A549 (cell line): ENCODE measurements around the gene TBCCD1. TPM values are rescaled to one million over a fixed set of nuclear protein-coding genes. Genes with fewer than 3 reads are reported as not detected.

Experiments used
- ATAC-seq, 2 experiments: fragments of 200-7000 bp in 1 of 2; fragments of >200 bp in 1 of 2; cut with Nextera tagmentation in 1 of 2; cut with Tn5 transposase in 1 of 2; 3 replicates each; pipeline versions ENCODE4 v1.8.0 to v1.9.1; 2018 to 2020; ENCODE audit warnings: mild to moderate bottlenecking in 1 of 2, moderate library complexity in 1 of 2
- CTCF ChIA-PET: fragments of 300-600 bp; sonication (Branson Sonifier 250); formaldehyde crosslinking; extraction: SDS; loops from one replicate; lab custom pipeline; 2021; ENCODE audit warnings: antibody characterized with exemption, inconsistent platforms; lab: Yijun Ruan, JAX
- POLR2A ChIA-PET: fragments of 350-600 bp; formaldehyde crosslinking; extraction: SDS; loops from one replicate; lab custom pipeline; 2021; ENCODE audit warnings: antibody characterized with exemption, inconsistent platforms; lab: Yijun Ruan, JAX
- DNase-seq, 2 experiments: peaks; one replicate each; pipeline versions ENCODE4 v3.0.0 to v3.0.0-alpha.2; 2011 to 2016; ENCODE audit warnings: low read depth in 1 of 2, low spot score in 1 of 2
- FAIRE-seq: peaks from 2 replicates; lab custom pipeline; 2011; peaks lifted over from hg19 to GRCh38; lab: Jason Lieb, UNC
- H3K27ac ChIP-seq, 2 experiments: fragments of >200 bp; sonication (Bioruptor Twin); formaldehyde crosslinking; 3 replicates each; pipeline ENCODE4 v1.5.1; 2016 to 2017
- H3K4me1 ChIP-seq: fragments of >200 bp; sonication (Bioruptor Twin); formaldehyde crosslinking; 3 replicates; pipeline ENCODE4 v1.6.1; 2016
- H3K4me2 ChIP-seq: fragments of >200 bp; sonication (Bioruptor Twin); formaldehyde crosslinking; 3 replicates; pipeline ENCODE4 v1.6.1; 2016
- H3K4me3 ChIP-seq: fragments of >200 bp; sonication (Bioruptor Twin); formaldehyde crosslinking; 3 replicates; pipeline ENCODE4 v1.5.1; 2016
- H3K9me3 ChIP-seq: fragments of >200 bp; sonication (Bioruptor Twin); formaldehyde crosslinking; 3 replicates; pipeline ENCODE4 v1.6.1; 2016
- CBX2 ChIP-seq: fragments of 200-600 bp; sonication (generic); IDR thresholded peaks from 2 replicates; pipeline ENCODE4 v1.6.1; 2016; ENCODE audit warnings: low read depth, mild to moderate bottlenecking, borderline replicate concordance
- EHMT2 ChIP-seq: fragments of 200-600 bp; sonication (generic); IDR thresholded peaks from 2 replicates; pipeline ENCODE4 v1.6.1; 2016; ENCODE audit warnings: antibody characterized with exemption, low read depth, mild to moderate bottlenecking, moderate library complexity
- FOSB ChIP-seq: fragments of 250-450 bp; sonication (Bioruptor Pico); IDR thresholded peaks from 2 replicates; pipeline ENCODE4 v1.5.0; 2020; ENCODE audit warnings: mild to moderate bottlenecking, moderate library complexity
- FOSL2 ChIP-seq, 2 experiments: fragments of 450-650 bp in 1 of 2; fragments of >200 bp in 1 of 2; sonication (Bioruptor Twin) in 1 of 2; formaldehyde crosslinking; IDR thresholded peaks; 2 replicates each; pipeline versions ENCODE4 v1.5.0 to v1.6.1; 2016 to 2020; ENCODE audit warnings: mild to moderate bottlenecking in 1 of 2, moderate library complexity in 1 of 2
- GATA3 ChIP-seq: IDR thresholded peaks from 2 replicates; pipeline ENCODE4 v1.6.1; 2012; ENCODE audit warnings: borderline replicate concordance
- JUN ChIP-seq, 2 experiments: fragments of >200 bp; sonication (Bioruptor Twin); formaldehyde crosslinking; IDR thresholded peaks; 2 replicates in 1 of 2; 3 replicates in 1 of 2; pipeline ENCODE4 v1.6.1; 2016 to 2017
- JUNB ChIP-seq: fragments of >200 bp; sonication (Bioruptor Twin); formaldehyde crosslinking; IDR thresholded peaks from 2 replicates; pipeline ENCODE4 v1.6.1; 2016
- KDM1A ChIP-seq: fragments of 200-600 bp; sonication (generic); IDR thresholded peaks from 2 replicates; pipeline ENCODE4 v1.6.1; 2016; ENCODE audit warnings: low read depth, mild to moderate bottlenecking
- MAFK ChIP-seq: fragments of 450-650 bp; IDR thresholded peaks from 2 replicates; pipeline ENCODE4 v1.6.1; 2014; ENCODE audit not compliant: partially characterized antibody
- MAZ ChIP-seq: fragments of 150-350 bp; IDR thresholded peaks from 2 replicates; pipeline ENCODE4 v1.6.1; 2014; ENCODE audit warnings: antibody characterized with exemption, low read depth, low read length, borderline replicate concordance
- MYC ChIP-seq: IDR thresholded peaks from 2 replicates; pipeline ENCODE4 v1.6.1; 2012; ENCODE audit warnings: mild to moderate bottlenecking, inconsistent platforms, low read length, improper control_type of control experiment, borderline replicate concordance
- RAD21 ChIP-seq, 2 experiments: fragments of >200 bp in 1 of 2; sonication (Bioruptor Twin) in 1 of 2; formaldehyde crosslinking in 1 of 2; IDR thresholded peaks in 1 of 2; conservative IDR thresholded peaks in 1 of 2; 2 replicates in 1 of 2; 3 replicates in 1 of 2; pipeline ENCODE4 v1.6.1; 2012 to 2018; ENCODE audit warnings: inconsistent platforms in 1 of 2
- RFX5 ChIP-seq: fragments of 450-650 bp; IDR thresholded peaks from 2 replicates; pipeline ENCODE4 v1.7.1; 2014; ENCODE audit warnings: antibody characterized with exemption, mild to moderate bottlenecking, moderate library complexity
- SMC3 ChIP-seq: fragments of >200 bp; sonication (Bioruptor Twin); formaldehyde crosslinking; IDR thresholded peaks from 3 replicates; pipeline ENCODE4 v1.6.1; 2018; ENCODE audit warnings: inconsistent platforms
- WGBS: methylation state at CpG from one replicate; pipeline ENCODE4 v1.1.6; 2017; ENCODE audit errors: missing lambda C conversion rate; 5-methylcytosine and 5-hydroxymethylcytosine counted together
- polyA plus RNA-seq, 4 experiments: library from polyadenylated mRNA; depleted of rRNA in 3 of 4; stranded (reverse); fragments of >200 nt; fragmentation: RNase III in 1 of 4; extraction: RNeasy Plus Mini Kit Qiagen cat#74134 plus additional on column Dnase treatment in 1 of 4; gene quantifications; 2 replicates in 3 of 4; 3 replicates in 1 of 4; pipeline ENCODE4 v1.2.3, GENCODE V29; 2011 to 2017
- TF ChIP-seq, protein P1 (sequence below): fragments of >200 bp; sonication (Bioruptor Twin); formaldehyde crosslinking; IDR thresholded peaks from 3 replicates; pipeline ENCODE4 v1.5.1; 2016
- TF ChIP-seq, protein P2 (sequence below): IDR thresholded peaks from 2 replicates; pipeline ENCODE4 v1.6.1; 2012
- TF ChIP-seq, protein P3 (sequence below): fragments of 450-650 bp; IDR thresholded peaks from 2 replicates; pipeline ENCODE4 v1.6.1; 2014; ENCODE audit warnings: antibody characterized with exemption
- TF ChIP-seq, protein P4 (sequence below): fragments of >200 bp; sonication (Bioruptor Twin); formaldehyde crosslinking; IDR thresholded peaks from 2 replicates; pipeline ENCODE4 v1.6.1; 2016

Gene TBCCD1
- polyA plus RNA-seq, 2 of the 4 experiments (the other 2 are of a cell fraction) = 5.8 to 11.4 TPM

DNA sequence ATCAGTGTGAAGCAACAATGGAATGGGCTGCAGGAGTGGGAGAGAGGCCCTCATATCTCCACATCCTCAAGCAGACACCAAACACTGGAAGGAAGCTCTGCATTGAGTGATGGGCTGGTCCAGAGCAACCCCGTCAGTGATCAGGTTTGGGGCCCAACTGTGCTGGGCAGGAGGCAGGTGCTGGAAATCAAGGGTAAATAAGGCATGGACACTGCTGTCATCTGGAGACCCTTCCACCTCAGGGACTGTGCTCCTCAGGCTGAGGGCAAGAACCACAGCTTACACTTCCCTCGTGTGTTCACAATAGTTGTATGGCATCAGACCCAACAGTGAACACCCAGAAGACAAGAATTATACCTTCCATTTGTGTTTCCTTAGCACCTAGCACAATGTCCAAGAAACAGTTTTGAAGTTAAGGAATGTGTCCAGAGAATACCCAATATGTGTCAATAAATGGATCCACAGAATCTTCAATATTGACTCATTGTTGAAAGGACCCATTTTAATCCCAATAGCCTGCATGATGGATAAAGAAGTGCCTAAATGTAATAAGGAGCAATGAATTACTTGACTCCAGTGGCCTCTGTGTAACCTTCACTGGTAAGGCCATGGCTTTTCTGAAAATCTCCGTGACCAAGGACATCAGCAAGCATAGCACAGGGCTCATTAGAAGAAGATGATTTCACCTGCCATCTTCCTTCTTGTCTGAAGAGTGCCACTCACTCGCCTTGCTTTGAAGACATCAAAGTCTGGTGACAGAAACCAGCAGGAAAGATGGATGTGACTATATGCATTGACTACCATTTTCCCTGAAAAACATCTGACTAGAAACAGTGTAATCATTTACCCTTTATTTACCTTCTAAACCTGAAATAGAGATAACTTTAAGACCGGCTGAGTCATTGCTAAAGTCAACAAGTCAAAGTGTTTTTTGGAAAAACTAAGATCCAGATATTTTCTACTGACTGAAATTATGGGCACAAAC is 38.7 kb upstream of the TBCCD1 start:
- H3K4me1 ChIP-seq = peaks cover 19% of the 10 kb centered on the region
- FAIRE-seq (no peak), DNase-seq (peak in 1 of 2 experiments; percentile 29), ATAC-seq (peak in 1 of 2 experiments; percentile 66; a peak in 3 of 6 replicates)
- no peaks in the 10 kb centered on the region for H3K9me3 ChIP-seq
- H3K4me2 ChIP-seq = peak overlapping the region; percentile 56
- no peak for TF ChIP-seq MYC
- TF ChIP-seq JUN (IDR thresholded peaks at IDR 0.05) = no peak
- TF ChIP-seq, protein P1, sequence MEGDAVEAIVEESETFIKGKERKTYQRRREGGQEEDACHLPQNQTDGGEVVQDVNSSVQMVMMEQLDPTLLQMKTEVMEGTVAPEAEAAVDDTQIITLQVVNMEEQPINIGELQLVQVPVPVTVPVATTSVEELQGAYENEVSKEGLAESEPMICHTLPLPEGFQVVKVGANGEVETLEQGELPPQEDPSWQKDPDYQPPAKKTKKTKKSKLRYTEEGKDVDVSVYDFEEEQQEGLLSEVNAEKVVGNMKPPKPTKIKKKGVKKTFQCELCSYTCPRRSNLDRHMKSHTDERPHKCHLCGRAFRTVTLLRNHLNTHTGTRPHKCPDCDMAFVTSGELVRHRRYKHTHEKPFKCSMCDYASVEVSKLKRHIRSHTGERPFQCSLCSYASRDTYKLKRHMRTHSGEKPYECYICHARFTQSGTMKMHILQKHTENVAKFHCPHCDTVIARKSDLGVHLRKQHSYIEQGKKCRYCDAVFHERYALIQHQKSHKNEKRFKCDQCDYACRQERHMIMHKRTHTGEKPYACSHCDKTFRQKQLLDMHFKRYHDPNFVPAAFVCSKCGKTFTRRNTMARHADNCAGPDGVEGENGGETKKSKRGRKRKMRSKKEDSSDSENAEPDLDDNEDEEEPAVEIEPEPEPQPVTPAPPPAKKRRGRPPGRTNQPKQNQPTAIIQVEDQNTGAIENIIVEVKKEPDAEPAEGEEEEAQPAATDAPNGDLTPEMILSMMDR = no peak
- no peak for TF ChIP-seq MAFK
- TF ChIP-seq FOSL2 (IDR thresholded peaks at IDR 0.05) = peak; percentile 35; the same call in 1 of the 2 replicates
- peak; percentile 76 for TF ChIP-seq FOSL2 (CRISPR knock-in tag; IDR thresholded peaks at IDR 0.05)
- TF ChIP-seq EHMT2 = 0 out of 2 replicates have a peak, but pooled peaks have one; percentile 5
- TF ChIP-seq JUNB = peak; percentile 47
- TF ChIP-seq, protein P2, sequence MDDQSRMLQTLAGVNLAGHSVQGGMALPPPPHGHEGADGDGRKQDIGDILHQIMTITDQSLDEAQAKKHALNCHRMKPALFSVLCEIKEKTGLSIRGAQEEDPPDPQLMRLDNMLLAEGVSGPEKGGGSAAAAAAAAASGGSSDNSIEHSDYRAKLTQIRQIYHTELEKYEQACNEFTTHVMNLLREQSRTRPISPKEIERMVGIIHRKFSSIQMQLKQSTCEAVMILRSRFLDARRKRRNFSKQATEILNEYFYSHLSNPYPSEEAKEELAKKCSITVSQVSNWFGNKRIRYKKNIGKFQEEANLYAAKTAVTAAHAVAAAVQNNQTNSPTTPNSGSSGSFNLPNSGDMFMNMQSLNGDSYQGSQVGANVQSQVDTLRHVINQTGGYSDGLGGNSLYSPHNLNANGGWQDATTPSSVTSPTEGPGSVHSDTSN = no peak
- peak; percentile 34; the same call in 1 of the 2 replicates for TF ChIP-seq GATA3
- no peak for TF ChIP-seq RAD21 (conservative IDR thresholded peaks at IDR 0.05 in 1 of 2, IDR thresholded peaks at IDR 0.05 in 1 of 2)
- TF ChIP-seq FOSB (CRISPR knock-in tag) = no peak
- TF ChIP-seq, protein P3, sequence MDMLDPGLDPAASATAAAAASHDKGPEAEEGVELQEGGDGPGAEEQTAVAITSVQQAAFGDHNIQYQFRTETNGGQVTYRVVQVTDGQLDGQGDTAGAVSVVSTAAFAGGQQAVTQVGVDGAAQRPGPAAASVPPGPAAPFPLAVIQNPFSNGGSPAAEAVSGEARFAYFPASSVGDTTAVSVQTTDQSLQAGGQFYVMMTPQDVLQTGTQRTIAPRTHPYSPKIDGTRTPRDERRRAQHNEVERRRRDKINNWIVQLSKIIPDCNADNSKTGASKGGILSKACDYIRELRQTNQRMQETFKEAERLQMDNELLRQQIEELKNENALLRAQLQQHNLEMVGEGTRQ = no peak
- no peak for TF ChIP-seq RFX5
- TF ChIP-seq MAZ = no peak
- POLR2A ChIA-PET = no interaction called here
- CTCF ChIA-PET = interaction anchor here (1.3 to 4.5 kb wide), 2 partner anchors 9 to 10 kb away, joined by 4 to 38 read pairs; no protein-coding TSS in a partner anchor
- H3K4me3 ChIP-seq = no peak overlapping the region
- peak overlapping the region; percentile 25 to 61; a peak in 2 of 6 replicates for H3K27ac ChIP-seq
- WGBS = 47% methylated on average over 4 of the region's 5 CpGs

DNA sequence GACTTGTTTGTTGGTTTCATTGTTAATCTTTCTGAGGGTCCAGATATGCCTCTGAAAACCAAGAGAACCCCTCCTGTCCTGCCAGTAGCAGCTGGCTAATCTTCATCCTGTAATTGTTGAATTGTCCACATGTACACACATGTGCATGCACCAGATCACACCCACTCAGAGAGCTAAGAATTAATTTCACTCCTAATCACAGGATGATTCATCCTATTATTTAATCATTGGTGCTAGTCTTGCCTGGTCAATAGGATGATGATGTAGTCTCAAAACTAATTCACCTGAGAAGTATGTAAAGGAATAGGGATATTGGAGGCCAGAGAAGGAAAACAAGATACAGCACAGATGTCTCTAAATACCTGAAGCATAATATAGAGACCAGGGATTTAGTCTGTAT is 37.9 kb upstream of the TBCCD1 start:
- TF ChIP-seq, protein P4, sequence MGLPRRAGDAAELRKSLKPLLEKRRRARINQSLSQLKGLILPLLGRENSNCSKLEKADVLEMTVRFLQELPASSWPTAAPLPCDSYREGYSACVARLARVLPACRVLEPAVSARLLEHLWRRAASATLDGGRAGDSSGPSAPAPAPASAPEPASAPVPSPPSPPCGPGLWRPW = no peak
- no peak for TF ChIP-seq SMC3
- DNase-seq (no peak), FAIRE-seq (no peak), ATAC-seq (no peak)
- Histone ChIP-seq H3K4me2 (no peak overlapping the region), H3K9me3 (no peaks in the 10 kb centered on the region), H3K4me3 (no peak overlapping the region), H3K27ac (no peak overlapping the region; a peak in 1 of 6 replicates), H3K4me1 (peaks cover 19% of the 10 kb centered on the region)
- CTCF ChIA-PET = interaction anchor here (4.5 kb wide), 1 partner anchor 11 kb away, joined by 38 read pairs; no protein-coding TSS in a partner anchor
- POLR2A ChIA-PET = no interaction called here

DNA sequence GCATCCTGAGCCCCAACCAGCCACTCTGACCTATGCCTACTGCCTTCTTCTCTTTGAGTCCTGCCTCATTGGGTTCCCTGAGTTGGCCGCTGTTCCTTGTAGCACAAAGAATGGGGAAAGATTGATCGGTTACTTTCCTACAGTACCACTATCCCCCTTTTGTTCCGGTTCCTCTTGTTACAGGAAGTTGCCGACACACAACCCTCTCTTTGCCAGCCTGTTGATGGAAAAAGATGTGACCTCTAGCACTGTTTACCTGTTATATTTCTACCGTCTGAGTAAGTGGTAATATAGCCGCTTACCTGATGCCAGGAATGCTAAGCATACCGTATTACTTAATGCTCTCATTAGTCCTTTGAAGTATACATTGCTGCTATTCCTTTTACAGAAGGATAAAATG is 36.0 kb upstream of the TBCCD1 start:
- no peak for ATAC-seq
- Histone ChIP-seq H3K4me2 (no peak overlapping the region), H3K27ac (no peak overlapping the region), H3K4me1 (peaks cover 35% of the 10 kb centered on the region), H3K9me3 (no peaks in the 10 kb centered on the region), H3K4me3 (no peak overlapping the region)
- TF ChIP-seq KDM1A = no peak
- TF ChIP-seq FOSB (CRISPR knock-in tag) = no peak
- TF ChIP-seq CBX2 = no peak
- no peak for DNase-seq
- FAIRE-seq = no peak
- ChIA-PET CTCF (interaction anchor here (1.0 to 4.5 kb wide), 4 partner anchors 8 to 218 kb away, joined by 3 to 38 read pairs (median 4); no protein-coding TSS in a partner anchor), POLR2A (no interaction called here)
- 86% methylated on average over 7 of the region's 7 CpGs for WGBS
